Uterus (tissue), 4 donors: ENCODE measurements around the gene LAMC3. TPM values are rescaled to one million over a fixed set of nuclear protein-coding genes. Genes with fewer than 3 reads are reported as not detected.

Experiments used
- DNase-seq, 2 donors: peaks; one replicate each; pipeline ENCODE4 v3.0.0-alpha.2; 2019 to 2020
- H3K27ac ChIP-seq, 2 donors: fragments of 200-600 bp; sonication (generic); 1 replicate in 1 of 2; 2 replicates in 1 of 2; pipeline ENCODE4 v1.5.1; 2016 to 2018
- H3K27me3 ChIP-seq, 2 donors: fragments of 200-600 bp; sonication (generic); one replicate each; pipeline ENCODE4 v1.5.1; 2018 to 2019; ENCODE audit warnings: control low read depth in 1 of 2
- H3K36me3 ChIP-seq, 2 donors: fragments of 200-600 bp; sonication (generic); one replicate each; pipeline ENCODE4 v1.5.1; 2019; ENCODE audit warnings: control low read depth in 1 of 2
- H3K4me1 ChIP-seq, 2 donors: fragments of 200-600 bp; sonication (generic); one replicate each; pipeline ENCODE4 v1.5.1; 2018 to 2019; ENCODE audit warnings: control low read depth in 1 of 2
- H3K4me3 ChIP-seq, 2 donors: fragments of 200-600 bp; sonication (generic); 1 replicate in 1 of 2; 2 replicates in 1 of 2; pipeline ENCODE4 v1.5.1; 2018 to 2019; ENCODE audit warnings: mild to moderate bottlenecking in 1 of 2
- H3K9me3 ChIP-seq, 2 donors: fragments of 200-600 bp; sonication (generic); one replicate each; pipeline ENCODE4 v1.5.1; 2019; ENCODE audit warnings: control low read depth in 1 of 2
- CTCF ChIP-seq, 4 experiments: fragments of 200-600 bp in 2 of 4; fragments of 450-650 bp in 2 of 4; sonication (generic) in 2 of 4; IDR thresholded peaks; one replicate each; pipeline ENCODE4 v1.5.1; 2016 to 2019; ENCODE audit warnings: antibody characterized with exemption in 4 of 4, mild to moderate bottlenecking in 2 of 4, moderate library complexity in 1 of 4
- POLR2A ChIP-seq, 2 donors: fragments of 450-650 bp; IDR thresholded peaks; one replicate each; pipeline ENCODE4 v1.6.1; 2016; ENCODE audit warnings: antibody characterized with exemption in 2 of 2, mild to moderate bottlenecking in 1 of 2, moderate library complexity in 1 of 2
- intact Hi-C: fragments of 100-400 bp; cut with DNase I; formaldehyde crosslinking; loops from one replicate; pipeline ENCODE4 v1.15.1; 2023; ENCODE audit warnings: low total_unique reads
- total RNA-seq, 4 donors: library from RNA; depleted of rRNA in 3 of 4; stranded (reverse); fragments of >200 nt in 3 of 4; gene quantifications; one replicate each; pipeline versions ENCODE4 v1.1.0 to v1.2.4, GENCODE V29; 2014 to 2023
- donor health status: DM: yes; HTN: yes; CAD: no.

The LAMC3 gene
- total RNA-seq, 4 donors from 2014 or later, result 2.6 to 58.5 (median 3.6) TPM

- TF ChIP-seq POLR2A (IDR thresholded peaks at IDR 0.05) (no peak), CTCF (IDR thresholded peaks at IDR 0.05) (no peak)
- Histone ChIP-seq H3K4me1 (peaks cover 0 to 8% of the 10 kb centered on the region in 2 donors), H3K27ac (no peak overlapping the region), H3K36me3 (no peaks in the 10 kb centered on the region), H3K9me3 (no peaks in the 10 kb centered on the region), H3K27me3 (peaks cover 0 to 8% of the 10 kb centered on the region in 2 donors), H3K4me3 (no peak overlapping the region)
- DNase-seq, result no peak
- intact Hi-C loops, result no loop called here
Measured at GRCh38 chr9:131012396-131012917, 3.5 kb downstream of the LAMC3 start.

- no peak overlapping the region for H3K27ac ChIP-seq
- H3K27me3 ChIP-seq, result peaks cover 0 to 8% of the 10 kb centered on the region in 2 donors
- no peak for DNase-seq
- H3K4me1 ChIP-seq, result peaks cover 0 to 8% of the 10 kb centered on the region in 2 donors
- no peak overlapping the region for H3K4me3 ChIP-seq
- no peaks in the 10 kb centered on the region for H3K9me3 ChIP-seq
- intact Hi-C loops, result no loop called here
- H3K36me3 ChIP-seq, result no peaks in the 10 kb centered on the region
- TF ChIP-seq CTCF (IDR thresholded peaks at IDR 0.05) (no peak), POLR2A (IDR thresholded peaks at IDR 0.05) (no peak)
Measured at GRCh38 chr9:131013015-131013755, 4.2 kb downstream of the LAMC3 start.

- peaks cover 0 to 4% of the 10 kb centered on the region in 2 donors for H3K4me1 ChIP-seq
- H3K27ac ChIP-seq, result no peak overlapping the region
- intact Hi-C loops, result no loop called here
- DNase-seq, result no peak
- TF ChIP-seq CTCF (IDR thresholded peaks at IDR 0.05) (no peak), POLR2A (IDR thresholded peaks at IDR 0.05) (no peak)
- no peaks in the 10 kb centered on the region for H3K36me3 ChIP-seq
- H3K9me3 ChIP-seq, result no peaks in the 10 kb centered on the region
- H3K4me3 ChIP-seq, result no peak overlapping the region
- peaks cover 0 to 8% of the 10 kb centered on the region in 2 donors for H3K27me3 ChIP-seq
Measured at GRCh38 chr9:131013771-131014676, 5.0 kb downstream of the LAMC3 start.

GRCh38 chr9:131015112-131015511 is 6.1 kb downstream of the LAMC3 start:
- no peaks in the 10 kb centered on the region for H3K9me3 ChIP-seq
- H3K27me3 ChIP-seq, result peaks cover 0 to 4% of the 10 kb centered on the region in 2 donors
- TF ChIP-seq POLR2A (IDR thresholded peaks at IDR 0.05), result no peak
- no peak for TF ChIP-seq CTCF (IDR thresholded peaks at IDR 0.05)
- intact Hi-C loops, result no loop called here
- no peaks in the 10 kb centered on the region for H3K4me1 ChIP-seq
- DNase-seq, result no peak
- H3K36me3 ChIP-seq, result no peaks in the 10 kb centered on the region
- H3K27ac ChIP-seq, result no peak overlapping the region
- H3K4me3 ChIP-seq, result no peak overlapping the region
